Measurements from ENCODE around the gene OXTR.

OXTR gene

GRCh38 chr3:8759038-8759707, 10.2 kb downstream of the OXTR start:
- no peaks in the 10 kb centered on the region for H3K36me3 Mint-ChIP-seq
- no peaks in the 10 kb centered on the region for H3K4me1 Mint-ChIP-seq
- ATAC-seq, result no peak
- peaks cover 6% of the 10 kb centered on the region for H3K27me3 Mint-ChIP-seq
- H3K27ac Mint-ChIP-seq, result no peak overlapping the region
- no peak overlapping the region for H3K4me3 Mint-ChIP-seq
- H3K9me3 Mint-ChIP-seq, result no peaks in the 10 kb centered on the region

DNA sequence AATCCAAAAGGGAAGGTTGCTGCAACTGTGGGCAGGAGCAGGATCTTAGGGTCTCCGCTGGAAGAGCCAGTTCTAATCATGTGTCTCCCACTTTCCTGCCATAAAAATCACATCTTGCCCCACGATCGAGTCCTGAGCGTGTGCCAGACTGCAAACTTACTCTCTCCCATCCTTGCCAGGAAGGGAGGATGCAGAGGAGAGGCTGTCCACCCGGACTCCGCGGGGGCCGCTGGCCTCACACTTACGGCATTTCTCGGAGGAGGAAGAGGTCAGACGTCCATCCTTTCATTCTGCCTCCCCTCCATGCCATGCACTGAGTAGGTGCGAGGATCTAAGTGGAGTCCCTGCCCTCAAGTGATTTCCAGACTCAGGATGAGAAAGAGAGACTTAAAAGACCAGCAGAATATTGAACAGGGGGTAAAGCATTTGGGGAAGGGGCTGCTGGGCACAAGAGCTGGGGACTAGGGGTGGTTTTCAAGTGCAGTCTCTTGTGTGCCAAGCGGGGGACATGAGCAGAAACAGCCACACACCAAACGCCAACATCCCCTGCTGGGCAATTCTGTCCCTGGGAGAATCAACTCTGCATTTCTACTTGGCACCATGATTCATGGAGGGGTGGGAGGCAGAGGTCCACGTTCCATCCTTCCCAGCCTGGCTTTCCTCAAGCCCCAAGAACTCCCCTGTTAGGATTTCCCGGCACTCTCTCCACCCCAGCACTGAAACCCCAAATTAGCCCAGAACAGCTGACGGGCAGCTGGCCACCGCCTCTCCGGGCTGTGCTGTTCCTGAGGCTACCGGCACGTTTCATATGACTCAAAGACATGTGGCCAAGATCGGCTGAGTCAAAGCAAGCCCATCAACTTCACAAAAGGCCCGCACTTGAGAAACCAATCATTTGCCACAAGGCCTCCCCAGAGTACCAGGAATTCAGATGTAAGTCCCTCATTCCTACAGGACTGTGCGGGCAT, 11.6 kb downstream of the OXTR start:
- Mint-ChIP-seq H3K27me3 (no peaks in the 10 kb centered on the region), H3K36me3 (no peaks in the 10 kb centered on the region), H3K9me3 (no peaks in the 10 kb centered on the region), H3K4me3 (no peak overlapping the region), H3K27ac (no peak overlapping the region), H3K4me1 (no peaks in the 10 kb centered on the region)
- ATAC-seq, result no peak

GRCh38 chr3:8756671-8757070, 12.7 kb downstream of the OXTR start:
- no peaks in the 10 kb centered on the region for H3K4me1 Mint-ChIP-seq
- no peak overlapping the region for H3K4me3 Mint-ChIP-seq
- no peak overlapping the region for H3K27ac Mint-ChIP-seq
- no peaks in the 10 kb centered on the region for H3K36me3 Mint-ChIP-seq
- no peak for ATAC-seq
- H3K27me3 Mint-ChIP-seq, result no peaks in the 10 kb centered on the region
- H3K9me3 Mint-ChIP-seq, result no peaks in the 10 kb centered on the region

- Mint-ChIP-seq H3K27ac (no peak overlapping the region), H3K4me3 (no peak overlapping the region), H3K36me3 (no peaks in the 10 kb centered on the region), H3K4me1 (no peaks in the 10 kb centered on the region), H3K9me3 (no peaks in the 10 kb centered on the region), H3K27me3 (no peaks in the 10 kb centered on the region)
- no peak for ATAC-seq
These were observed 13.7 kb downstream of the OXTR start for GRCh38 chr3:8755564-8756237.

DNA sequence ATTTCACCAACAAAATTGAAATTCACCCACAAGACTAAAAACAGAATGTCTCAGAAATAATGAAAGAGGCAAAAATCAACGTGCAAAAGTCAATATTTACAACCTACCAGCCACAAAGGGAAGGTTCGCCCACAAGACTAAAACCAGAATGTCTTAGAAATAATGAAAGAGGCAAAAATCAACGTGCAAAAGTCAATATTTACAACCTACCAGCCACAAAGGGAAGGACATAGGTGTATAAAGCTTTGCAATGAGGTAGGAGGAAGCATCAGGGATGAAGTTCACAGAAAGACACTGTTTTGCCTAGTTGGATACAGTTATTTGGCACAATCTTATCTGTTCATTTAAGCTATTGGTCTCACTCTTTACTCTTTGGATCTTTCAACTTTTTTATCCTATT, 14.3 kb downstream of the OXTR start:
- Mint-ChIP-seq H3K36me3 (no peaks in the 10 kb centered on the region), H3K9me3 (no peaks in the 10 kb centered on the region), H3K4me3 (no peak overlapping the region), H3K27ac (no peak overlapping the region), H3K27me3 (no peaks in the 10 kb centered on the region), H3K4me1 (no peaks in the 10 kb centered on the region)
- no peak for ATAC-seq

- Mint-ChIP-seq H3K27me3 (no peaks in the 10 kb centered on the region), H3K9me3 (no peaks in the 10 kb centered on the region), H3K4me3 (no peak overlapping the region), H3K36me3 (no peaks in the 10 kb centered on the region), H3K27ac (no peak overlapping the region), H3K4me1 (no peaks in the 10 kb centered on the region)
- no peak for ATAC-seq
These were observed 16.6 kb downstream of the OXTR start for GRCh38 chr3:8752832-8753231.

GRCh38 chr3:8749316-8749715, 20.1 kb downstream of the OXTR start:
- Mint-ChIP-seq H3K9me3 (no peaks in the 10 kb centered on the region), H3K36me3 (no peaks in the 10 kb centered on the region), H3K4me1 (no peaks in the 10 kb centered on the region), H3K27me3 (no peaks in the 10 kb centered on the region), H3K4me3 (no peak overlapping the region), H3K27ac (no peak overlapping the region)
- ATAC-seq, result no peak

- H3K27ac Mint-ChIP-seq, result no peak overlapping the region
These were observed 22.6 kb downstream of the OXTR start for GRCh38 chr3:8746780-8747345.

DNA sequence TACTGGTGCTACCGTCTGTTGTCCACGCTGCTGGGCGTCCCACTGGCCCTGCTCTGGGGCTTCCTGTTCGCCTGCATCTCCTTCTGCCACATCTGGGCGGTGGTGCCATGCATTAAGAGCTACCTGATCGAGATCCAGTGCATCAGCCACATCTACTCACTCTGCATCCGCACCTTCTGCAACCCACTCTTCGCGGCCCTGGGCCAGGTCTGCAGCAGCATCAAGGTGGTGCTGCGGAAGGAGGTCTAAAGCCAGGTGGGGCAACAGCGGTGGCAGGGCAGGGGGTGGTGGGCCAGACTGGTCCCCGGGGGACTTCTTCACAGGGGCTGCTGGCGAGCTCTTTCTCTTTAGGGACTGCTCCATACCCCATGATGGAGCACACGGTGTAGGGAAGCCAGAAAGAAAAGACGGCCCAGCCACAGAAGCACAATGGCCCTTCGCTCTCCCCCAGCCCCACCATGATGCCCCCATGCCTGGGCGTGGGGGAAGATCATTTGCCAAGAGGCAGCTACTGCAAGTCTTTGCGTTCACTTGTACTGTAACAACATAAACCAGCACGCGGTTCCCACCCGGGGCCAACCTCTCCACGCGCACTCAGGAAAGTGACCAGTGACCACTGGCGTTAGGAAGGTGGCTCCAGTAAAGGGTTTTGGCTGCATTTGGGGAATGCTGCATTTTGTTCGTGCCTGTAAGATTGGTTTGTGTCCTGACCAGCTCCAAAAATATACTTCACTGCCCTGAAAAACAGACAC, 23.6 kb downstream of the OXTR start:
- ATAC-seq, result no peak
- H3K27me3 Mint-ChIP-seq, result peaks cover 12% of the 10 kb centered on the region
- H3K4me3 Mint-ChIP-seq, result no peak overlapping the region
- H3K27ac Mint-ChIP-seq, result no peak overlapping the region
- H3K9me3 Mint-ChIP-seq, result no peaks in the 10 kb centered on the region
- no peaks in the 10 kb centered on the region for H3K36me3 Mint-ChIP-seq
- no peaks in the 10 kb centered on the region for H3K4me1 Mint-ChIP-seq

More at GRCh38 chr3:8746780-8747345, 22.6 kb downstream of the OXTR start:
- Mint-ChIP-seq H3K9me3 (no peaks in the 10 kb centered on the region), H3K4me1 (no peaks in the 10 kb centered on the region), H3K4me3 (no peak overlapping the region), H3K27me3 (peaks cover 7% of the 10 kb centered on the region), H3K36me3 (no peaks in the 10 kb centered on the region)
- no peak for ATAC-seq

- Mint-ChIP-seq H3K27me3 (peaks cover 12% of the 10 kb centered on the region), H3K9me3 (no peaks in the 10 kb centered on the region), H3K27ac (no peak overlapping the region), H3K4me1 (no peaks in the 10 kb centered on the region), H3K4me3 (no peak overlapping the region), H3K36me3 (no peaks in the 10 kb centered on the region)
- no peak for ATAC-seq
These were observed 25.5 kb downstream of the OXTR start for GRCh38 chr3:8743911-8744310.

DNA sequence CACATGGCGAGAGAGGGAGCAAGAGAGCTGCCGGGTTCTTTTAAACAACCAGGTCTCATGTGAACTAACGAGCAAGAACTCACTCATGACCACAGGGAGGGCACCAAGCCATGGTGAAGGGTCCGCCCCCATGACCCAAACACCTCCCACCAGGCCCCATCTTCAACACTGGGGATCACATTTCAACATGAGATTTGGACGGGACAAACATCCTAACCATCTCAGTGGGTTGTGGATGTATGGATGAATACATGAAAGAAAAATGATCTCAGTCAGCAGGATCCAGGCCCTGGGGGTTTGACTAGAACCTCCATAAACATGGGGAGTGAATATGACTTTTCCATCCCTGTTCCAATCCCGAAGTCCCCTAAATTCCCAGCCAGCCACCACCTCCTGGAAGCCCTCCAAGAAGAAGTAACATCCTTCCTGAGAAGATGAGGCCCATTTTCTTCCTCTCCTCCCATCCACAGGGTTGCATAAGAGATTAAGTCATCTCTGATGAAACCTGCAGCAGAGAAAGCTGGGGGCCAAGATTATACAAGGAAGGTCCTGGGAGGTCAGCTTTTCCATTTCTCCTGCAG, 26.3 kb downstream of the OXTR start:
- no peaks in the 10 kb centered on the region for H3K36me3 Mint-ChIP-seq
- H3K4me3 Mint-ChIP-seq, result no peak overlapping the region
- H3K27me3 Mint-ChIP-seq, result peaks cover 18% of the 10 kb centered on the region
- no peaks in the 10 kb centered on the region for H3K9me3 Mint-ChIP-seq
- no peak for ATAC-seq
- H3K27ac Mint-ChIP-seq, result no peak overlapping the region
- no peaks in the 10 kb centered on the region for H3K4me1 Mint-ChIP-seq

GRCh38 chr3:8741581-8742261, 27.7 kb downstream of the OXTR start:
- Mint-ChIP-seq H3K36me3 (no peaks in the 10 kb centered on the region), H3K4me1 (no peaks in the 10 kb centered on the region), H3K4me3 (no peak overlapping the region), H3K9me3 (no peaks in the 10 kb centered on the region), H3K27ac (no peak overlapping the region), H3K27me3 (peaks cover 32% of the 10 kb centered on the region)
- ATAC-seq, result no peak

DNA sequence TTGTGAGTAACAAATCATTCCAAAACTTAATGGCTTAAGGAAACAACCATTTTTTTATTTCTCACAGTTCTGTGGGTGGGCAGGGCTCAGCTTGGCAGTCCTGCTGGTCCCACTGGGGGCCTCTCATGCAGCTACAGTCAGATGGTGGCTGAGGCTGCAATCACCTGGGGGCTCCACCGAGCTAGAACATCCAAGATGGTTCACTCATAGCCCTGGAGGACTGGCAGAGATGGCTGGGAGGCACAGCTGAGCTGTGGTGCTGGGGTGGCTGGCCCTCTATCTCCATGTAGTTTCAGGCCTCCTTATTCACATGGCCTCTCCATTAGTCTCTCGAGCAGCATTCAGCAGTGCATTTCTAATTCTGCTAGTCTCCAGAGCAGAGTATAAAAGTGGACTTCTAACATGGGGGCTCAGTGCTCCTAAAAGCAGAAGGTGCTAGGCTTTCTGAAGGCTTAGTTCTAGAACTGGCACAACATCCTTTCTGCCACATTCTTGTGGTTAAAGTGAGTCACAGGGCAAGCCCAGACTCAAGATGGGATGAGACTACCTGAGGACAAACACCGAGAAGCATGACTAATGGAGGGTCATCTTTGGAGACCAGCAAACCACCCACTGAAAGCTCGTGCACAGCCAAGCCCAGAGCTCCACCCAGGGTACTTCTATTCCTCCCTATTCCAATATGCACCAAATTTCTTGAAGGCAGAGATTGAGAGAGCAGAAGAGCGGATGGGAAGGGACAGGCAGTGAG, 29.5 kb downstream of the OXTR start:
- Mint-ChIP-seq H3K27ac (no peak overlapping the region), H3K4me1 (no peaks in the 10 kb centered on the region), H3K27me3 (peaks cover 44% of the 10 kb centered on the region), H3K4me3 (no peak overlapping the region), H3K36me3 (no peaks in the 10 kb centered on the region), H3K9me3 (no peaks in the 10 kb centered on the region)
- no peak for ATAC-seq

All from stimulated activated memory B cell treated with anti-CD40 and anti-IgM and Interleukin-4, amounts not matched to agents 10 μg/mL and 1 μg/mL and 100 μg/mL, for 72 hours (primary cell).